ENCODE data around the gene CXXC4.

DNA sequence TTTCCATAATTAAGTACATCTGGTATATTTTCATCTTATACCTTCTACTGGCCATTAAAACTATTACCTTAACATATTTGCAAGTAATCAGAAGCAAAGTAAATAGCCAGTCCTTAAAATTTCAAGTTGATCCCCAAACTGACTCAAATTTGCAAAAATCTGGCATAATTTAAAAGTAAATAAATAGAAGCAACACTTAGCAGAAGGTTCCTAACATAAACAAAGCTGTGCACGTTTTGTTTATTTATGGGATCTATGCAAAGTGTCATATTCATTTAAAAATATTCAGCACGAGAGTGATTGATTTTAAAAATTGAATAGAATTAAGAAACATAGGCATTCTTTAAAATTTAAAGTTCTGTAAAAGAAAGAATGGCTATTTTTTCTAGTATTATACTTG lies 9.8 kb upstream of the CXXC4 start:
- TF ChIP-seq, protein P1, sequence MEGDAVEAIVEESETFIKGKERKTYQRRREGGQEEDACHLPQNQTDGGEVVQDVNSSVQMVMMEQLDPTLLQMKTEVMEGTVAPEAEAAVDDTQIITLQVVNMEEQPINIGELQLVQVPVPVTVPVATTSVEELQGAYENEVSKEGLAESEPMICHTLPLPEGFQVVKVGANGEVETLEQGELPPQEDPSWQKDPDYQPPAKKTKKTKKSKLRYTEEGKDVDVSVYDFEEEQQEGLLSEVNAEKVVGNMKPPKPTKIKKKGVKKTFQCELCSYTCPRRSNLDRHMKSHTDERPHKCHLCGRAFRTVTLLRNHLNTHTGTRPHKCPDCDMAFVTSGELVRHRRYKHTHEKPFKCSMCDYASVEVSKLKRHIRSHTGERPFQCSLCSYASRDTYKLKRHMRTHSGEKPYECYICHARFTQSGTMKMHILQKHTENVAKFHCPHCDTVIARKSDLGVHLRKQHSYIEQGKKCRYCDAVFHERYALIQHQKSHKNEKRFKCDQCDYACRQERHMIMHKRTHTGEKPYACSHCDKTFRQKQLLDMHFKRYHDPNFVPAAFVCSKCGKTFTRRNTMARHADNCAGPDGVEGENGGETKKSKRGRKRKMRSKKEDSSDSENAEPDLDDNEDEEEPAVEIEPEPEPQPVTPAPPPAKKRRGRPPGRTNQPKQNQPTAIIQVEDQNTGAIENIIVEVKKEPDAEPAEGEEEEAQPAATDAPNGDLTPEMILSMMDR (IDR thresholded peaks at IDR 0.05): no peak
- TF ChIP-seq POLR2A (IDR thresholded peaks at IDR 0.05): no peak

All from right lobe of liver (tissue), 4 donors.